NCI-H1436 treated with DMSO at 0.1 percent for 48 hours (cell line): ENCODE measurements around the gene EFCAB14.
"Not testable (repeated sequence)": the region's sequence is repeated elsewhere in the genome, so short reads cannot be mapped to it uniquely, and the experiment has no call there.

Experiments used
- DNase-seq: peaks from one replicate; lab custom pipeline; 2025; lab: John Stamatoyannopoulos, UW

The EFCAB14 gene

GRCh38 chr1:46723901-46724300 is 5.0 kb upstream of the EFCAB14 start:
- DNase-seq = no peak

DNA sequence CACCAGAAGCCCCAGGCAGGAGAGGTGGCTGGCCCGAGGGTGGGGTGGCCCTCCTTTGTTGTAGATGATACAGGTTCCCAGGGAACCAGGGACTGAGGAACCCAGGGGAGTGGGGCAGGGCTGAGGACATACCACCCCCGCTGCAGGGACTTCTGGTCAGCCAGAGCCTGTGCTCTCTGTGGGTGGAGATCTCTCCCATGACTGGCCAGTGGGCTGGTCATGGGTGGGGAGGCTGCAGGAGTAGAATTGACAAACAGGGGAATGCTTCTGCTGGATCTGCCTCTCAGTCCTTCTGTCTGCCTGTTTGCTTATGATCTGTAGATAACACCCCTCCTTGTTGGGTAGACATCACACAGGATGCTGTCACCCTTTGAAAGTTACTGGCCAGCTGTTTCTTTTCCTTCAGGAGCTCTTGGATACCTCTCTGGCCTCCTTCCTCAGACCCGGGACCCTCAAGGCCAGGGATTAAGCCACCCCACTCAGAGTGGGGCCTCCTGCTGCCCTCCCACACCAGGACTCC is 2.8 kb upstream of the EFCAB14 start:
- no peak for DNase-seq

- no peak for DNase-seq
Measured at GRCh38 chr1:46721204-46721603, 2.3 kb upstream of the EFCAB14 start.

- not testable (repeated sequence) for DNase-seq
Measured at GRCh38 chr1:46720319-46720718, 1.4 kb upstream of the EFCAB14 start.

- DNase-seq = no peak
Measured at GRCh38 chr1:46719689-46720088, 775 bp upstream of the EFCAB14 start.

GRCh38 chr1:46718340-46718726 is 581 bp downstream of the EFCAB14 start:
- no peak for DNase-seq

GRCh38 chr1:46717654-46718053 is 1.3 kb downstream of the EFCAB14 start:
- DNase-seq = no peak

- DNase-seq = no peak
Measured at GRCh38 chr1:46714976-46715375, 3.9 kb downstream of the EFCAB14 start.

- DNase-seq = no peak
Measured at GRCh38 chr1:46708121-46708520, 10.8 kb downstream of the EFCAB14 start.

- no peak for DNase-seq
Measured at GRCh38 chr1:46705408-46705807, 13.5 kb downstream of the EFCAB14 start.

DNA sequence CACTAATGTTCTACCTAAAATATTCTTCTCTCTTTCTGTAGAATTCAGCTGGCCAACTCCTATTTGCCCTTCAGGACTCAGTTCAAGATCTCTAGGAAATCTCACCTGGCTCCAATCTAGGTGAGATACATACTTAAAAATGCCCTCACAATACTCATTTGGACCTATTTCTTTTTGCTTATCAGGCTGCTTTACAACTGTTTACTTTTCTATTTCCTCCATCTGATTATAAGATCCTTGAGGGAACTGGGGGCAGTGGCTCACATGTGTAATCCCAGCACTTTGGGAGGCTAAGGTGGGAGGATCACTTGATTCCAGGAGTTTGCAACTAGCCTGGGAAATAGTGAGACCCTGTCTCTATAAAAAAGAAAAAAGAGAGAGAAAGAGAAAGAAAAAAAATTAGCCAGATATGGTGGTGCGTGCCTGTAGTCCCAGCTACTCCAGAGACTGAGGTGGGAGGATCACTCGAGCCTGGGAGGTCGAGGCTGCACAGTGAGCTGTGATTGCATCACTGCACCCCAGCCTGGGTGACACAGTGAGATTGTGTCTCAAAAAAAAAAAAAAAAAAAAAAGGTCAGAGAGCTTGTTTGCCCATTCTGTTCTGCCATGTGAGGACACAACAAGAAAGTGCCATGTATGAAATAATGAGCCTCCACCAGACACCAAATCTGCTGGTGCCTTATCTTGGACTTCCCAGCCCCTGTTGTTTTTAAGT is 14.8 kb downstream of the EFCAB14 start:
- DNase-seq = no peak

- DNase-seq = no peak
Measured at GRCh38 chr1:46699666-46700065, 19.2 kb downstream of the EFCAB14 start.

DNA sequence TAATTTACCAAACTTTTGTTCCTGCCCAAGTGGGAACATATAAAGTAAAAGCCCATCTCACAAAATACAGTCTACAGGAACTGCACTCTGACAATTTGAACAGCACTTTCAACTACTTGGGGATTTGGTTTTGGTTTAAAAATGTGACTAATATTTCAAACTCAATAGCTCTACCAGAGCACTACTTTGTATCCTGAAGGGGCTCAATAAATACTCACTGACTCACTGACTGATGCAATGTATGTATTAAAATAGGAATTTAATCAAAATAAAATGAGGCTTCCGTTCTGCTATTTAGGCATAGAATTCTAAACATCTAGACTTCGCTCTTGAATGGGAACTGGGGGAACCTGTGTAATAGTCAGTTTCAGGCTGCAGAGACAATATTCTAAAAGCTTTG is 21.9 kb downstream of the EFCAB14 start:
- no peak for DNase-seq

GRCh38 chr1:46694676-46695075 is 24.2 kb downstream of the EFCAB14 start:
- DNase-seq = not testable (repeated sequence)

- no peak for DNase-seq
Measured at GRCh38 chr1:46692811-46693770, 25.8 kb downstream of the EFCAB14 start.

DNA sequence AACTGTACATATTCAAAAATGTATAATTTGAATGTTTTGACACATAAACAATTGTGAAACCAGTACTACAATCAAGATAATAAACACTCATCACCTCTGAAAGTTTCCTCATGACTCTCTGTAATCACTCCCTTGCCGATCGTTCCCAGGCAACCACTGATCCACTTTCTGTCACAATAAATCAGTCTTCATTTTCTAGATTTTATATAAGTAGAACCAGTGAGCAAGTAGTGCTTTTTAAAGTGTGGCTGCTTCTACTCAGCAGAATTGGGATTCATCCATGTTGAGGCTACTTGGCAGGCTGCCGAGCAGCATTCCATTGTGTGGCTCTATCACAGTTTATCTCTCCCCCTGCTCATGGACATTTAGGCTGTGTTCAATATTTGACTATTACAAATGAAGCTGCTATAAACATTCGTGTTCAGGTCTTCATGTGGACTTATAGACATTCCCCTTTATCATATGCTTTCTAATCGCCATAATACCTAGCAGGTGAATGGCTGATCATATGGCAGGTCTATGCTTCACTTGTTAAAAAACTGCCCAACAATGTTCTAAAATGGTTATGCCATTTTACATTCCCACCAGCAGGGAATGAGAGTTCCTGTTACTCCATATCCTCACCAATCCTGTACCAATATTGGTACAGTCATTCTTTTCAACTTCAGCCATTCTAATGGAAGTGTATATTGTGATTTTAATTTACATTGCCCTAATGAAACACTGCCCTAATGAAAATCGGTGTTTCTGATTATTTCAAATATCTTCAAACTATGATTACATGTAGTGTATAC is 26.7 kb downstream of the EFCAB14 start:
- DNase-seq = no peak

DNA sequence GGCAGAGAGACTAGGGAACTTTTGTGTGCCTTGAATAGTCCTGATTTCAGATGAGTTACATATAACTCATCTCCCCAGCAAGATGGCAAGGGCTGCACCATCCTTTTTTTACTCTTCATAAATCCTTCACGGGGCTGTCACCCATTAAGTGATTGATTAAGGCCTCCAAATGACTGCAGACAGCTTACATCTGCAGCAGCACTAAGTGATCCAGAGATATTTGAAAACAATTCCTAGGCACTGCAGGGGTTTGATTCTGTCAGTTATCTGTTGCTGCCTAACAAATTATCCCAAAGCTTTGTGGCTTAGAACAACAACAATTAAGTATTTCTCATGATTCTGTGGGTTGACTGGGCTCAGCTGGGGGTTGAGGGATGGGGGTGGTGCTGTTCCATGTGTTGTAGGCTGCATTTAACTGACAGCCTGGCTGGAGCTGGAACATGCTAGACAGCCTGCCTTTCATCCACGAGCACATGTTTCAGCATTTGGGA is 27.9 kb downstream of the EFCAB14 start:
- no peak for DNase-seq

GRCh38 chr1:46689897-46690296 is 29.0 kb downstream of the EFCAB14 start:
- no peak for DNase-seq

- DNase-seq = no peak
Measured at GRCh38 chr1:46689356-46689755, 29.6 kb downstream of the EFCAB14 start.

GRCh38 chr1:46687921-46688509 is 30.9 kb downstream of the EFCAB14 start:
- no peak for DNase-seq

- no peak for DNase-seq
Measured at GRCh38 chr1:46687093-46687659, 31.7 kb downstream of the EFCAB14 start.
